Liver (tissue), 9 donors: ENCODE data around the gene CELF2. TPM values are rescaled to one million over a fixed set of nuclear protein-coding genes. Genes with fewer than 3 reads are reported as not detected.

Source experiments
- DNase-seq: peaks from one replicate; pipeline ENCODE4 v3.0.0-alpha.2; 2017; ENCODE audit warnings: low spot score
- H3K27ac ChIP-seq, 2 donors: one replicate each; pipeline ENCODE4 v1.7.0; 2013; ENCODE audit warnings: inconsistent platforms in 2 of 2, low read length in 2 of 2, control low read depth in 1 of 2, low read depth in 1 of 2, mild to moderate bottlenecking in 1 of 2
- H3K27me3 ChIP-seq, 4 donors: one replicate each; pipeline versions ENCODE4 v1.6.1 to v1.7.0; 2013; ENCODE audit warnings: low read length in 3 of 4, inconsistent platforms in 1 of 4, mild to moderate bottlenecking in 1 of 4, moderate library complexity in 1 of 4; ENCODE audit not compliant: control insufficient read depth in 4 of 4, insufficient read depth in 4 of 4
- H3K36me3 ChIP-seq, 4 donors: one replicate each; pipeline versions ENCODE4 v1.6.1 to v1.7.0; 2013; ENCODE audit warnings: low read length in 3 of 4, mild to moderate bottlenecking in 3 of 4, low read depth in 1 of 4, moderate library complexity in 1 of 4; ENCODE audit not compliant: control insufficient read depth in 4 of 4, insufficient read depth in 3 of 4
- H3K4me1 ChIP-seq, 4 donors: one replicate each; pipeline versions ENCODE4 v1.6.1 to v1.7.0; 2013; ENCODE audit warnings: low read length in 3 of 4, mild to moderate bottlenecking in 3 of 4, moderate library complexity in 1 of 4; ENCODE audit not compliant: control insufficient read depth in 4 of 4, insufficient read depth in 4 of 4
- H3K4me3 ChIP-seq, 3 donors: one replicate each; pipeline versions ENCODE4 v1.6.1 to v1.7.0; 2013; ENCODE audit warnings: low read length in 3 of 3, control low read depth in 1 of 3, low read depth in 1 of 3, mild to moderate bottlenecking in 1 of 3
- H3K9ac ChIP-seq, 2 donors: one replicate each; pipeline ENCODE4 v1.7.0; 2013; ENCODE audit warnings: low read length in 2 of 2, mild to moderate bottlenecking in 2 of 2, moderate library complexity in 2 of 2, control low read depth in 1 of 2, low read depth in 1 of 2
- H3K9me3 ChIP-seq, 4 donors: one replicate each; pipeline versions ENCODE4 v1.6.1 to v1.7.0; 2013; ENCODE audit warnings: low read length in 3 of 4; ENCODE audit not compliant: control insufficient read depth in 4 of 4
- ATF3 ChIP-seq: IDR thresholded peaks from 2 replicates; pipeline ENCODE4 v1.6.1; 2016; ENCODE audit warnings: antibody characterized with exemption
- CTCF ChIP-seq: fragments of 150-350 bp; IDR thresholded peaks from 2 replicates; pipeline ENCODE4 v1.5.1; 2017; ENCODE audit warnings: improper control_type of control experiment, low read depth, low read length; ENCODE audit not compliant: missing input control
- EGR1 ChIP-seq, 2 donors: IDR thresholded peaks; 2 replicates each; pipeline ENCODE4 v1.6.1; 2016 to 2018; ENCODE audit warnings: antibody characterized with exemption in 2 of 2, low read depth in 2 of 2
- FOXA1 ChIP-seq: IDR thresholded peaks from 2 replicates; pipeline ENCODE4 v1.6.1; 2016; ENCODE audit warnings: antibody characterized with exemption
- FOXA2 ChIP-seq: IDR thresholded peaks from 2 replicates; pipeline ENCODE4 v1.6.1; 2016; ENCODE audit warnings: antibody characterized with exemption
- GABPA ChIP-seq, 2 donors: IDR thresholded peaks in 1 of 2; conservative IDR thresholded peaks in 1 of 2; 2 replicates each; pipeline ENCODE4 v1.6.1; 2016; ENCODE audit warnings: antibody characterized with exemption in 2 of 2, mild to moderate bottlenecking in 1 of 2, moderate library complexity in 1 of 2
- HNF4A ChIP-seq, 2 donors: conservative IDR thresholded peaks; 2 replicates each; pipeline ENCODE4 v1.6.1; 2016; ENCODE audit warnings: antibody characterized with exemption in 2 of 2, mild to moderate bottlenecking in 2 of 2
- HNF4G ChIP-seq: IDR thresholded peaks from 2 replicates; pipeline ENCODE4 v1.6.1; 2016; ENCODE audit warnings: antibody characterized with exemption
- JUND ChIP-seq, 2 donors: IDR thresholded peaks; 2 replicates each; pipeline ENCODE4 v1.6.1; 2016; ENCODE audit warnings: antibody characterized with exemption in 2 of 2
- NR2F2 ChIP-seq: IDR thresholded peaks from 2 replicates; pipeline ENCODE4 v1.6.1; 2016; ENCODE audit warnings: antibody characterized with exemption
- RAD21 ChIP-seq, 2 donors: IDR thresholded peaks; 2 replicates each; pipeline ENCODE4 v1.6.1; 2016; ENCODE audit warnings: antibody characterized with exemption in 2 of 2, mild to moderate bottlenecking in 2 of 2
- REST ChIP-seq: IDR thresholded peaks from 2 replicates; pipeline ENCODE4 v1.6.1; 2016; ENCODE audit warnings: antibody characterized with exemption, mild to moderate bottlenecking
- SP1 ChIP-seq: IDR thresholded peaks from 2 replicates; pipeline ENCODE4 v1.6.1; 2018; ENCODE audit warnings: antibody characterized with exemption, mild to moderate bottlenecking
- TAF1 ChIP-seq: conservative IDR thresholded peaks from 2 replicates; pipeline ENCODE4 v1.6.1; 2016; ENCODE audit warnings: antibody characterized with exemption, mild to moderate bottlenecking
- YY1 ChIP-seq: IDR thresholded peaks from 2 replicates; pipeline ENCODE4 v1.6.1; 2016; ENCODE audit warnings: antibody characterized with exemption, mild to moderate bottlenecking
- ZBTB33 ChIP-seq: IDR thresholded peaks from 2 replicates; pipeline ENCODE4 v1.6.1; 2016; ENCODE audit warnings: antibody characterized with exemption
- WGBS: extraction: QIAGEN DNeasy Blood & Tissue Kit; methylation state at CpG from one replicate; pipeline ENCODE4 v1.1.7; 2013; 5-methylcytosine and 5-hydroxymethylcytosine counted together
- polyA plus RNA-seq, 2 donors: library from polyadenylated mRNA; stranded (reverse) in 1 of 2; unstranded in 1 of 2; fragments of 200-250 nt in 1 of 2; fragments of >200 nt in 1 of 2; fragmentation: Nextera tagmentation in 1 of 2; extraction: Ambion mirVana in 1 of 2; gene quantifications; one replicate each; pipeline versions ENCODE4 v1.2.1 to v1.2.3, GENCODE V29; 2013 to 2015
- total RNA-seq, 2 donors: library from RNA; depleted of rRNA; stranded (reverse); fragments of >200 nt; gene quantifications; one replicate each; pipeline ENCODE4 v1.2.3, GENCODE V29; 2014
- TF ChIP-seq, protein P1 (sequence below): IDR thresholded peaks from 2 replicates; pipeline ENCODE4 v1.6.1; 2016; ENCODE audit warnings: antibody characterized with exemption
- donor health status: healthy.
- donor health status: healthy.
- donor health status: healthy.
- donor health status: healthy.
- donor health status: healthy.

Gene CELF2
- total and polyA plus RNA-seq, 4 donors: 1.4 to 8.5 (median 5.6) TPM

DNA sequence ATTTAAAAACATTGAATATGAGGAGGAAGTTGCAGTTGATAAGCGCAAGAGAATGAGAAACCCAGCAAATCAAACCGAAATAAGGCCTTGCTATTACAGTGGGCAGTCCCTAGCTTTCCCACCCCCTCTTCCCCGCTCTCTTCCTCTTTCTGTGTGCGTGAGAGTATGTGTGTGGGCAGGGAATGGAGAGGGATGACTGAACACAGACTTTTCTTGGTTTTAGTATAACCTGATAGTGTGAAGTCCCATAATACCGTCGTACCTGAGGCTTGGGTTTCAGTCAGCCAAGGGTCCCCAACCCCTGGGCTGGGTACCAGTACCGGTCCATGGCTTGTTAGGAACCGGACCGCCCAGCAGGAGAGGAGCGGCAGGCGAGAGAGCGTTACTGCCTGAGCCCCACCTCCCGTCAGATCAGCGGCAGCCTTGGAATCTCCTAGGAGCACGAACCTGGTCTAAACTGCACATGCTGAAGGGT is 255.3 kb downstream of the CELF2 start:
- H3K9me3 ChIP-seq: no peaks in the 10 kb centered on the region
- no peak overlapping the region for H3K4me3 ChIP-seq
- H3K27me3 ChIP-seq: no peaks in the 10 kb centered on the region
- no peak for DNase-seq
- no peak overlapping the region for H3K9ac ChIP-seq
- H3K36me3 ChIP-seq: peaks cover 0 to 6% (median 0%) of the 10 kb centered on the region in 4 donors
- 78% methylated on average over 15 of the region's 15 CpGs for WGBS
- no peak overlapping the region for H3K27ac ChIP-seq
- TF ChIP-seq TAF1 (no peak), FOXA2 (no peak), HNF4G (no peak), HNF4A (conservative IDR thresholded peaks at IDR 0.05) (no peak), ATF3 (no peak), SP1 (no peak), YY1 (no peak), REST (no peak), NR2F2 (no peak), CTCF (no peak), EGR1 (IDR thresholded peaks at IDR 0.05; ENCODE audit: low read depth in 2 of 2) (no peak), GABPA (IDR thresholded peaks at IDR 0.05 in 1 of 2, conservative IDR thresholded peaks at IDR 0.05 in 1 of 2) (no peak), RAD21 (IDR thresholded peaks at IDR 0.05) (no peak), JUND (IDR thresholded peaks at IDR 0.05) (no peak)
- peaks cover 0 to 5% (median 0%) of the 10 kb centered on the region in 4 donors for H3K4me1 ChIP-seq

DNA sequence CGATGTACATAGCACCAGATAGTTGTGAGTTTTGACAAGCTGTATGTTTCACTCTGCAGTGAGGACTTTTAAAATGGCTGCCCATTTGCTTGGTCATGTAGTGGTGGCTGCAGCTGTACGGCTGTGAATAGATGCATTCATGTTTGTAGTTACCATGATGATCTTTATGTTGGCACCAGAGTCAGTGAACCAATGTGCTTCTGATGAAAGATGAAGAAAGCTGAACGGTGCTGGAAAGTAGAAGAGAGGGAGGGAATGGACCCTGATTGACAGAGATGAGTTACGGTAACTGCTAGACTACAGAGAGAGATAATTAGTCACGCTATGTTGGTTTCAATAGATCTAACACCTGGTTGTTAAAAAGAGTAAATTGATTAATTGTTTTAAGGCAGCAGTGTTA is 256.8 kb downstream of the CELF2 start:
- H3K9ac ChIP-seq: no peak overlapping the region
- H3K4me3 ChIP-seq: no peak overlapping the region
- H3K9me3 ChIP-seq: no peaks in the 10 kb centered on the region
- H3K4me1 ChIP-seq: peaks cover 0 to 5% (median 0%) of the 10 kb centered on the region in 4 donors
- DNase-seq: no peak
- no peaks in the 10 kb centered on the region for H3K27me3 ChIP-seq
- no peak overlapping the region for H3K27ac ChIP-seq
- 88% methylated on average over 5 of the region's 5 CpGs for WGBS
- peaks cover 0 to 6% (median 0%) of the 10 kb centered on the region in 4 donors for H3K36me3 ChIP-seq
- TF ChIP-seq FOXA2 (no peak), NR2F2 (no peak), HNF4A (conservative IDR thresholded peaks at IDR 0.05) (no peak), EGR1 (IDR thresholded peaks at IDR 0.05; ENCODE audit: low read depth in 2 of 2) (no peak), TAF1 (no peak), HNF4G (no peak), RAD21 (IDR thresholded peaks at IDR 0.05) (no peak), REST (no peak), FOXA1 (no peak), GABPA (IDR thresholded peaks at IDR 0.05 in 1 of 2, conservative IDR thresholded peaks at IDR 0.05 in 1 of 2) (no peak), ZBTB33 (no peak), SP1 (no peak), YY1 (no peak), JUND (IDR thresholded peaks at IDR 0.05) (no peak), CTCF (no peak)
- TF ChIP-seq, protein P1, sequence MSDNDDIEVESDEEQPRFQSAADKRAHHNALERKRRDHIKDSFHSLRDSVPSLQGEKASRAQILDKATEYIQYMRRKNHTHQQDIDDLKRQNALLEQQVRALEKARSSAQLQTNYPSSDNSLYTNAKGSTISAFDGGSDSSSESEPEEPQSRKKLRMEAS: no peak
